ENCODE results near the gene DYNLT1. TPM values are rescaled to one million over a fixed set of nuclear protein-coding genes. Genes with fewer than 3 reads are reported as not detected.

The DYNLT1 gene
- total and polyA plus RNA-seq, 10 of the 15 experiments (the other 5 are each of a cell fraction or from before 2014, with no cell fraction given): 33.6 to 298 (median 89.2) TPM

- no TSS peak for BruUV-seq (replicated peaks)
- H3K79me2 ChIP-seq (ENCODE audit: control insufficient read depth, insufficient read depth, low read length): no peaks in the 10 kb centered on the region
- H3K4me1 ChIP-seq (ENCODE audit: control insufficient read depth, insufficient read depth, low read length): peaks cover 13% of the 10 kb centered on the region
- FAIRE-seq (peak; percentile 88), ATAC-seq (peak; percentile 71), DNase-seq (ENCODE audit: low read depth, low spot score) (no peak)
- WGBS (ENCODE audit: insufficient coverage, insufficient replicate concordance, low lambda C conversion rate, missing lambda C conversion rate): 31% methylated on average over 7 of the region's 7 CpGs
- H3K4me2 ChIP-seq (ENCODE audit: control insufficient read depth, insufficient read depth): peak overlapping the region; percentile 63
- H2AFZ ChIP-seq (ENCODE audit: control insufficient read depth, low read depth, low read length): no peak overlapping the region
- no peaks in the 10 kb centered on the region for H3K27me3 ChIP-seq (replicated peaks in 1 of 2; ENCODE audit: control insufficient read depth in 2 of 2, insufficient read depth in 2 of 2, low read length in 1 of 2)
- intact Hi-C loops (cut with micrococcal nuclease; ENCODE audit: unreplicated experiment): no loop called here
- H3K4me3 ChIP-seq: no peak overlapping the region
- ChIA-PET RAD21 (ENCODE audit: unreplicated experiment) (no interaction called here), CTCF (interaction anchor here (0.9 to 2.8 kb wide), 6 partner anchors 11 to 473 kb away, joined by 3 to 14 read pairs (median 4); no protein-coding TSS in a partner anchor), SMC1A (ENCODE audit: uncharacterized antibody, unreplicated experiment) (interaction anchor here (1.0 to 1.2 kb wide), 2 partner anchors 27 to 473 kb away, joined by 3 to 6 read pairs; no protein-coding TSS in a partner anchor), POLR2A (interaction anchor here (1.0 kb wide), 1 partner anchor 38 kb away, joined by 3 read pairs; no protein-coding TSS in a partner anchor)
- no peaks in the 10 kb centered on the region for H3K36me3 ChIP-seq (ENCODE audit: control insufficient read depth in 2 of 2, insufficient read depth in 2 of 2, low read length in 1 of 2)
- H3K27ac ChIP-seq (ENCODE audit: control insufficient read depth, insufficient read depth): no peak overlapping the region
- no peaks in the 10 kb centered on the region; the same call in 2 of the 3 replicates for H3K9me3 ChIP-seq (replicated peaks; ENCODE audit: control insufficient read depth, insufficient read depth, low read length)
- H3K9ac ChIP-seq (ENCODE audit: control insufficient read depth, insufficient read depth, low read length): no peak overlapping the region
- in situ Hi-C loops (cut with MboI): no loop called here
- H4K20me1 ChIP-seq (ENCODE audit: control insufficient read depth, insufficient read depth): no peaks in the 10 kb centered on the region
- TF ChIP-seq LARP7 (IDR thresholded peaks at IDR 0.05) (no peak), IRF3 (IDR thresholded peaks at IDR 0.05) (no peak), DPF2 (IDR thresholded peaks at IDR 0.05) (no peak), ATF3 (IDR thresholded peaks at IDR 0.05; ENCODE audit: borderline replicate concordance, extremely low read depth, low read depth, low read length) (no peak), ZBTB11 (CRISPR knock-in tag; IDR thresholded peaks at IDR 0.05) (no peak), POLR2A (IDR thresholded peaks at IDR 0.05; ENCODE audit: low read depth, low read length) (no peak), NR2C1 (IDR thresholded peaks at IDR 0.05) (no peak), YBX1 (IDR thresholded peaks at IDR 0.05) (no peak), RUNX3 (IDR thresholded peaks at IDR 0.05; ENCODE audit: low read length) (peak; percentile 68), TCF3 (IDR thresholded peaks at IDR 0.05; ENCODE audit: borderline replicate concordance, insufficient read depth, low read depth, low read length) (no peak), MEF2A (IDR thresholded peaks at IDR 0.05; ENCODE audit: insufficient read depth, low read depth, low read length) (no peak), TCF12 (IDR thresholded peaks at IDR 0.05; ENCODE audit: low read depth, low read length) (no peak), SREBF2 (IDR thresholded peaks at IDR 0.05; ENCODE audit: low read length) (no peak), CREB1 (IDR thresholded peaks at IDR 0.05; ENCODE audit: low read depth) (no peak), NKRF (conservative IDR thresholded peaks at IDR 0.05) (no peak), FOXK2 (IDR thresholded peaks at IDR 0.05) (no peak), EGR1 (IDR thresholded peaks at IDR 0.05; ENCODE audit: borderline replicate concordance in 1 of 2, low read depth in 2 of 2, low read length in 2 of 2) (no peak)
These were observed 42.3 kb upstream of the DYNLT1 start for GRCh38 chr6:158686791-158687381.

All from GM12878 (cell line).